Lung (tissue), 12 donors: Measurements from ENCODE around the gene TUB. TPM values are rescaled to one million over a fixed set of nuclear protein-coding genes. Genes with fewer than 3 reads are reported as not detected.

Source experiments
- ATAC-seq: fragments of 200-7000 bp; cut with Tn5 transposase; one replicate; pipeline ENCODE4 v1.9.1; 2020; ENCODE audit warnings: moderate number of reproducible peaks; ENCODE audit not compliant: insufficient read depth, low FRiP score
- DNase-seq, 3 donors: peaks; one replicate each; pipeline ENCODE4 v3.0.0-alpha.2; 2013 to 2017
- H3K27ac ChIP-seq, 2 donors: one replicate each; pipeline ENCODE4 v1.5.1; 2013; ENCODE audit warnings: mild to moderate bottlenecking in 2 of 2, moderate library complexity in 2 of 2, control low read depth in 1 of 2, inconsistent platforms in 1 of 2, low read depth in 1 of 2, low read length in 1 of 2
- H3K27me3 ChIP-seq, 3 donors: one replicate each; pipeline ENCODE4 v1.5.1; 2013; ENCODE audit warnings: low read length in 2 of 3; ENCODE audit not compliant: control insufficient read depth in 3 of 3, insufficient read depth in 3 of 3
- H3K36me3 ChIP-seq, 4 donors: one replicate each; pipeline ENCODE4 v1.5.1; 2013; ENCODE audit warnings: low read length in 4 of 4, mild to moderate bottlenecking in 1 of 4, moderate library complexity in 1 of 4; ENCODE audit not compliant: control insufficient read depth in 4 of 4, insufficient read depth in 4 of 4
- H3K4me1 ChIP-seq, 5 donors: one replicate each; pipeline ENCODE4 v1.5.1; 2013; ENCODE audit warnings: low read length in 5 of 5, mild to moderate bottlenecking in 2 of 5, moderate library complexity in 1 of 5; ENCODE audit not compliant: control insufficient read depth in 5 of 5, insufficient read depth in 5 of 5
- H3K4me3 ChIP-seq: one replicate; pipeline ENCODE4 v1.5.1; 2013; ENCODE audit warnings: mild to moderate bottlenecking, control low read depth, moderate library complexity
- H3K9ac ChIP-seq, 2 donors: one replicate each; pipeline ENCODE4 v1.5.1; 2013; ENCODE audit warnings: low read length in 2 of 2, control low read depth in 1 of 2; ENCODE audit not compliant: insufficient read depth in 1 of 2
- H3K9me3 ChIP-seq, 4 donors: one replicate each; pipeline ENCODE4 v1.5.1; 2013; ENCODE audit warnings: low read length in 3 of 4, mild to moderate bottlenecking in 1 of 4, moderate library complexity in 1 of 4; ENCODE audit not compliant: control insufficient read depth in 4 of 4, insufficient read depth in 3 of 4
- CTCF ChIP-seq: IDR thresholded peaks from 2 replicates; pipeline ENCODE4 v1.5.1; 2012; ENCODE audit warnings: mild to moderate bottlenecking; ENCODE audit errors: control extremely low read depth, extremely low read depth
- WGBS, 2 donors: extraction: QIAGEN DNeasy Blood & Tissue Kit; methylation state at CpG; one replicate each; pipeline ENCODE4 v1.1.7; 2013; 5-methylcytosine and 5-hydroxymethylcytosine counted together
- polyA plus RNA-seq, 2 donors: library from polyadenylated mRNA; stranded (reverse); fragments of 200-250 nt; gene quantifications; one replicate each; pipeline ENCODE4 v1.2.1, GENCODE V29; 2013
- total RNA-seq, 2 donors: library from RNA; depleted of rRNA in 1 of 2; stranded (reverse); fragments of >200 nt in 1 of 2; gene quantifications; one replicate each; pipeline ENCODE4 v1.2.1, GENCODE V29; 2014 to 2021
- donor health status: control.
- donor health status: control.
- donor health status: Bipolar disorder and iron deficiency.
- donor health status: healthy.
- donor health status: DM: yes; HTN: yes; CAD: no.

The TUB gene
- total and polyA plus RNA-seq, 4 donors: 0.96 to 23.5 (median 5.1) TPM

- Histone ChIP-seq H3K9ac (no peak overlapping the region), H3K4me1 (peaks cover 2 to 42% (median 14%) of the 10 kb centered on the region in 5 donors), H3K36me3 (no peaks in the 10 kb centered on the region), H3K27ac (no peak overlapping the region), H3K4me3 (no peak overlapping the region), H3K9me3 (no peaks in the 10 kb centered on the region), H3K27me3 (no peaks in the 10 kb centered on the region)
- ATAC-seq (no peak), DNase-seq (peak in 2 of 3 donors; percentile 37 to 63)
- no peak for TF ChIP-seq CTCF
- 47 to 57% methylated on average over 10 of the region's 10 CpGs for WGBS, 2 donors
Observed at GRCh38 chr11:8059571-8060011, 21.4 kb upstream of the TUB start.

DNA sequence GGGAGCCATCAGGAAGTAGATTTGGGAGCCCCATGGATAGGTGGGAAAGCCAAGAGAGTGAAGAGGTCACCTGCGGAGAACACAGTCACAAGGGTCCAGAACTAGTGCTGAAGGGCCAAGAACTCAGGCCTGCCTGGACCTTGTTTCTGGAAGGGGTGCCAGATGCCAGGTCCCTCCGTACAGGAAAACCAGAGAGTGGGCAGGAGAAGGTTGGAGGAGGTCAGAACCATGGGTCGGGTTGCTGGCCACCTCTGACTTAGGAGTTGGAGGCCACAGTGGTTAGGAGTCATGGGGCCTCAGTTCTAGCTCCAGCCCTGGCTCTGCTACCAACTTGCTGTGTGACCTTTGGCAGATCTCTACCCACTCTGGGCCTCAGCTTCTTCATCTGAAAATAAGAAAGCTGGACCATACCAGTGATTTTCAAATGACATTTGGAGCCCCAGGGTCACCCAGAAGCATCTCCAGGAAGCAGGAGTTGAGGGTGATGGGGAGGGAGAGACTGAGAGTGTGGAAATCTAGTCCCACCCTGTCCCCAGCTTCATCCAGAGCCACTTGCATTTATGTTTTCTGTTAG lies 20.8 kb upstream of the TUB start:
- WGBS, 2 donors: 85 to 86% methylated on average over 3 of the region's 3 CpGs
- no peak overlapping the region for H3K4me3 ChIP-seq
- TF ChIP-seq CTCF: no peak

DNA sequence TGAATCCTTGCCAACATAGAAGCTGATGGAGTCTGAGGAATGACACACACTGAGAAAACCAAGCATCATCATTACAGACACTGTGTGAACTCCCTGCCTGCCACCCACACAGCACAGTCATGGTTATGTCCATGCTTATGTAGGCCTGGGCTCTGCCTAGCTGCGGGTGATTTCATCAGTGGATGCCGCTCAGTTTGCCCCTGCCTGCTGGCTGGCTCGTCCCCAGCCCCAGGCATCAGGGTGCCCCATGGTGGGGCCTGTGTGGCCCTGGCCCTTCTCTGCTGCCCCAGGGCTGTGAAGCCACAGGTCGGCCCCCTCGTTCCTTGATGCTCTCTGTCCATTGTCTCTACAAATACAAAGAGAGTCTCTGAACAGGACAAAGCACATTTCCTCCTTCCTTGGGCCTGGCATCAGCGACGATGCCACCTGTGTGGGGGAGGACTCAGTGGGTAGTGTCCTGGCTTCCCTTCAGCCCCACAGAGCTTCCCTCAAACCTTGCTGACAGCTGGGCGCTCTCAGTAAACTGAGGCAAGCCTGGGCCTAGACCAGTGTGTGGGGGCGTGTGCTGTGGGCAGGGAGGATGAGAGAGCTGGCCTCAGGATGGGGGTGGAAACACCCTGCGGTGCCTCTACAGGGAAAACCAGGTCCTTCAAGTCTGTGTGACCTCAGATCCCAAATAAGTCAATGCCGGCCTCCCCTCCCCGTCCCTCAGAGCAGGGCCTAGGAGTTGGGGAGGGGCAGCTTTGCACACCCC lies 20.0 kb upstream of the TUB start:
- ATAC-seq (no peak), DNase-seq (no peak)
- 85 to 89% methylated on average over 12 of the region's 12 CpGs for WGBS, 2 donors

More for the DNA sequence above, 20.8 kb upstream of the TUB start:
- Histone ChIP-seq H3K9me3 (no peaks in the 10 kb centered on the region), H3K4me1 (peaks cover 2 to 42% (median 14%) of the 10 kb centered on the region in 5 donors), H3K9ac (no peak overlapping the region), H3K27me3 (no peaks in the 10 kb centered on the region), H3K27ac (no peak overlapping the region), H3K36me3 (no peaks in the 10 kb centered on the region)
- no peak for ATAC-seq
- DNase-seq: no peak

More for the DNA sequence above, 20.0 kb upstream of the TUB start:
- no peak overlapping the region for H3K4me3 ChIP-seq
- no peak overlapping the region for H3K9ac ChIP-seq
- no peaks in the 10 kb centered on the region for H3K36me3 ChIP-seq
- no peak overlapping the region for H3K27ac ChIP-seq
- H3K4me1 ChIP-seq: peaks cover 2 to 42% (median 14%) of the 10 kb centered on the region in 5 donors
- no peaks in the 10 kb centered on the region for H3K27me3 ChIP-seq
- H3K9me3 ChIP-seq: no peaks in the 10 kb centered on the region
- no peak for TF ChIP-seq CTCF
